ENCODE data around the gene DOCK1. TPM values are rescaled to one million over a fixed set of nuclear protein-coding genes. Genes with fewer than 3 reads are reported as not detected.

The DOCK1 gene
- total RNA-seq, 2 donors from 2014 or later = 34.3 to 44.1 TPM

DNA sequence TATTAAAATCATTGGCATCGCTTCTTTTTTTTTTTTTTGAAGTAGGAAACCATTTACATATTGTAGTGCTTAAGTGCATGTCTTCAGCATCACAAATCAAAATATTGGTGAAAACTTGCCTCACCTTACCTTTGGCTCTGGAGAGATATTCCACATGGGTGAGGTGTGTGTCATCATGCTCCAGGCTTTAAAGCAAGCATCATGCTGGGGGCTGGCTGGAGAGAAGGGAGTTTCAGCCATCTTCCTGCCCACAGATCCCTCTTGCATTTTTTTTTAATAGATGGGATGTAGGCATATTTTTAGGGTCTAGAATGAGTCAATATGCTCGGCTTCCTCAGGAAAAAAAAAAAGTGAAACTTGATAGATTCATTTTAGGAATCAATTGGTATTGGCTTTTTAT is 293.5 kb downstream of the DOCK1 start:
- TF ChIP-seq, protein P1, sequence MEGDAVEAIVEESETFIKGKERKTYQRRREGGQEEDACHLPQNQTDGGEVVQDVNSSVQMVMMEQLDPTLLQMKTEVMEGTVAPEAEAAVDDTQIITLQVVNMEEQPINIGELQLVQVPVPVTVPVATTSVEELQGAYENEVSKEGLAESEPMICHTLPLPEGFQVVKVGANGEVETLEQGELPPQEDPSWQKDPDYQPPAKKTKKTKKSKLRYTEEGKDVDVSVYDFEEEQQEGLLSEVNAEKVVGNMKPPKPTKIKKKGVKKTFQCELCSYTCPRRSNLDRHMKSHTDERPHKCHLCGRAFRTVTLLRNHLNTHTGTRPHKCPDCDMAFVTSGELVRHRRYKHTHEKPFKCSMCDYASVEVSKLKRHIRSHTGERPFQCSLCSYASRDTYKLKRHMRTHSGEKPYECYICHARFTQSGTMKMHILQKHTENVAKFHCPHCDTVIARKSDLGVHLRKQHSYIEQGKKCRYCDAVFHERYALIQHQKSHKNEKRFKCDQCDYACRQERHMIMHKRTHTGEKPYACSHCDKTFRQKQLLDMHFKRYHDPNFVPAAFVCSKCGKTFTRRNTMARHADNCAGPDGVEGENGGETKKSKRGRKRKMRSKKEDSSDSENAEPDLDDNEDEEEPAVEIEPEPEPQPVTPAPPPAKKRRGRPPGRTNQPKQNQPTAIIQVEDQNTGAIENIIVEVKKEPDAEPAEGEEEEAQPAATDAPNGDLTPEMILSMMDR (IDR thresholded peaks at IDR 0.05) = no peak
- no peak for TF ChIP-seq POLR2A (IDR thresholded peaks at IDR 0.05)
- no peaks in the 10 kb centered on the region for H3K36me3 ChIP-seq (replicated peaks in 1 of 2; ENCODE audit: insufficient read depth in 1 of 2, low read depth in 2 of 2)
- no peak overlapping the region for H3K4me3 ChIP-seq
- no peaks in the 10 kb centered on the region for H3K9me3 ChIP-seq
- ATAC-seq (no peak), DNase-seq (no peak)
- H3K27ac ChIP-seq = no peak overlapping the region
- peaks cover 16% of the 10 kb centered on the region for H3K4me1 ChIP-seq
- WGBS, 2 donors = 77 to 85% methylated on average over 2 of the region's 2 CpGs
- no peaks in the 10 kb centered on the region for H3K27me3 ChIP-seq
- intact Hi-C loops (cut with DNase I) = no loop called here

DNA sequence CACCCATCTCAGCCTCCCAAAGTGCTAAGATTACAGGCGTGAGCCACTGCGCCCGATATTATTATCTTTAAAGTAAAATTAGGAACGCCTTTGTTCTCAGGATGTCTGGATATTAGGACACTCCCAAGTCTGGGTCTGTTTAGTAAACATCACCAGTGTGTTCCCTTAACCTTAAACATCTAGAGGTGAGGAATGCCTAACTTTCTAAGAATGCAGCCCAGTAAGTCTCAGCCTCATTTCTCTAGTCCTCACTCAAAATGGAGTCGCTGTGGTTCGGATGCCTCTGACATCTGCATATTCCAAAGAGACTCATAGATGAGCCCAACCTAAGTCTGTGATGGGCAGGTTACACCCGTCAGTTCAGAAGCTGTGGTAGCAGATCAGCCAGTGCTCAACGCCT is 295.4 kb downstream of the DOCK1 start:
- Histone ChIP-seq H3K4me1 (peaks cover 3% of the 10 kb centered on the region), H3K9me3 (no peaks in the 10 kb centered on the region), H3K27ac (no peak overlapping the region), H3K27me3 (no peaks in the 10 kb centered on the region), H3K36me3 (replicated peaks in 1 of 2; ENCODE audit: insufficient read depth in 1 of 2, low read depth in 2 of 2) (no peaks in the 10 kb centered on the region), H3K4me3 (no peak overlapping the region)
- ATAC-seq (no peak), DNase-seq (no peak)
- TF ChIP-seq POLR2A (IDR thresholded peaks at IDR 0.05) = no peak
- TF ChIP-seq, protein P1 (IDR thresholded peaks at IDR 0.05) = no peak
- WGBS, 2 donors = 96% methylated on average over 8 of the region's 8 CpGs
- intact Hi-C loops (cut with DNase I) = no loop called here

GRCh38 chr10:127203067-127203466 is 297.8 kb downstream of the DOCK1 start:
- TF ChIP-seq, protein P1 (IDR thresholded peaks at IDR 0.05) = no peak
- TF ChIP-seq POLR2A (IDR thresholded peaks at IDR 0.05) = no peak
- intact Hi-C loops (cut with DNase I) = no loop called here
- Histone ChIP-seq H3K27ac (no peak overlapping the region), H3K36me3 (replicated peaks in 1 of 2; ENCODE audit: insufficient read depth in 1 of 2, low read depth in 2 of 2) (no peaks in the 10 kb centered on the region), H3K9me3 (no peaks in the 10 kb centered on the region), H3K4me1 (no peaks in the 10 kb centered on the region), H3K4me3 (no peak overlapping the region), H3K27me3 (no peaks in the 10 kb centered on the region)
- DNase-seq = no peak
- no peak for ATAC-seq
- WGBS, 2 donors = 94 to 95% methylated on average over 7 of the region's 7 CpGs

- TF ChIP-seq, protein P1 (IDR thresholded peaks at IDR 0.05) = no peak
- no peak for TF ChIP-seq POLR2A (IDR thresholded peaks at IDR 0.05)
- no peak for DNase-seq
- intact Hi-C loops (cut with DNase I) = no loop called here
These were observed 301.9 kb downstream of the DOCK1 start for GRCh38 chr10:127207081-127207480.

DNA sequence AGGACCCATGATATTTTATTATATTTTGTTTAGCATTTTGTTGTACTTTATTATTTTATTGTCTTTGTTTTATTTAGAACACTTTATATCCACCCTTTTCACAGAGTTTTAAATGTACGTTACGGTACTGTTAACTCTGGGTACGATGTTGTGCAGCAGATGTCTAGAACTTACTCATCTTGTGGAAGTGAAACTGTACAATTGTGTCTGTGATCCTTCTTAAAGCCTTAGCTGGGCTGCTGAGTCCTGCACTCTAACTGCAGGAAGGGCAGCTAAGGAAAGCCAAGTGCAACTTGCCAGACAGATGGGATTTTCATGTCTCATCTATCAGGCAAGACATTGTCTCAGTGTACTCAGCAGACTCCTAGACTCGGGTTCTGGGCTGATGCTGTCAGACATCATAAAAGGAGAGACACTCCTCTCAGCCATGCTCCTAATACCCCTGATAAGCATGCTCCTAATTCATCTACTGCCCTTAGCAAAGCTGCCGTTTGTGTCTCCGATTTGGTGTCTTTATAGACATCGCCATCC is 305.8 kb downstream of the DOCK1 start:
- H3K36me3 ChIP-seq (replicated peaks in 1 of 2; ENCODE audit: insufficient read depth in 1 of 2, low read depth in 2 of 2) = no peaks in the 10 kb centered on the region
- ATAC-seq (no peak), DNase-seq (no peak)
- no peaks in the 10 kb centered on the region for H3K9me3 ChIP-seq
- H3K27me3 ChIP-seq = no peaks in the 10 kb centered on the region
- intact Hi-C loops (cut with DNase I) = no loop called here
- no peak overlapping the region for H3K4me3 ChIP-seq
- no peaks in the 10 kb centered on the region for H3K4me1 ChIP-seq
- TF ChIP-seq, protein P1 (IDR thresholded peaks at IDR 0.05) = no peak
- 84 to 90% methylated on average over 7 of the region's 7 CpGs for WGBS, 2 donors
- no peak overlapping the region for H3K27ac ChIP-seq

More at GRCh38 chr10:127207081-127207480, 301.9 kb downstream of the DOCK1 start:
- 85 to 98% methylated on average over 2 of the region's 2 CpGs for WGBS, 2 donors
- no peaks in the 10 kb centered on the region for H3K36me3 ChIP-seq (replicated peaks in 1 of 2; ENCODE audit: insufficient read depth in 1 of 2, low read depth in 2 of 2)
- no peak overlapping the region for H3K4me3 ChIP-seq
- H3K27me3 ChIP-seq = no peaks in the 10 kb centered on the region
- ATAC-seq = no peak
- no peaks in the 10 kb centered on the region for H3K4me1 ChIP-seq
- no peaks in the 10 kb centered on the region for H3K9me3 ChIP-seq
- no peak overlapping the region for H3K27ac ChIP-seq
